Panc1 (cell line): Measurements from ENCODE around the gene TCTN1. TPM values are rescaled to one million over a fixed set of nuclear protein-coding genes. Genes with fewer than 3 reads are reported as not detected.

Experiments
- ATAC-seq: fragments of 200-7000 bp; cut with Tn5 transposase; 2 replicates; pipeline ENCODE4 v1.9.1; 2020; ENCODE audit warnings: mild to moderate bottlenecking, moderate library complexity
- BruUV-seq: library from RNA; stranded (reverse); fragments of 400-500 nt; replicated peaks from 2 replicates; lab custom pipeline; 2021; lab: Mats Ljungman, UMichigan
- CTCF ChIA-PET: fragments of 300-600 bp; sonication (Branson Sonifier 250); formaldehyde crosslinking; loops from one replicate; lab custom pipeline; 2022; ENCODE audit warnings: antibody characterized with exemption; lab: Charles Lee
- POLR2A ChIA-PET: fragments of 300-600 bp; sonication (Branson Sonifier 250); formaldehyde crosslinking; loops from one replicate; lab custom pipeline; 2022; ENCODE audit warnings: antibody characterized with exemption; lab: Charles Lee
- DNase-seq: peaks from one replicate; pipeline ENCODE4 v3.0.0-alpha.2; 2010; ENCODE audit warnings: low read depth, low spot score
- H3K27ac ChIP-seq: 2 replicates; pipeline ENCODE4 v1.5.1; 2011; ENCODE audit warnings: mild to moderate bottlenecking, low read length, inconsistent platforms
- H3K27me3 ChIP-seq: fragments of 200-500 bp; sonication (Bioruptor generic); 2 replicates; pipeline ENCODE4 v1.6.0; 2014; ENCODE audit warnings: low read length, inconsistent platforms; ENCODE audit not compliant: control insufficient read depth, insufficient read depth
- H3K36me3 ChIP-seq: fragments of 200-500 bp; sonication (Bioruptor generic); 2 replicates; pipeline ENCODE4 v1.5.1; 2014; ENCODE audit warnings: inconsistent platforms, mild to moderate bottlenecking, low read length, moderate library complexity; ENCODE audit not compliant: control insufficient read depth, insufficient read depth
- H3K4me1 ChIP-seq: 2 replicates; pipeline ENCODE4 v1.5.1; 2011; ENCODE audit warnings: inconsistent platforms, mild to moderate bottlenecking, low read length, moderate library complexity; ENCODE audit not compliant: control insufficient read depth, insufficient read depth
- H3K4me3 ChIP-seq, 2 experiments: 2 replicates each; pipeline ENCODE4 v1.5.1; 2011 to 2012; ENCODE audit warnings: low read depth in 2 of 2, low read length in 2 of 2, mild to moderate bottlenecking in 2 of 2, inconsistent platforms in 1 of 2, moderate library complexity in 1 of 2
- H3K9me3 ChIP-seq: fragments of 200-500 bp; sonication (Bioruptor generic); 2 replicates; pipeline ENCODE4 v1.5.1; 2014; ENCODE audit warnings: low read depth, mild to moderate bottlenecking, inconsistent platforms, low read length, moderate library complexity; ENCODE audit not compliant: control insufficient read depth, insufficient read depth
- POLR2AphosphoS5 ChIP-seq: IDR thresholded peaks from 2 replicates; pipeline ENCODE4 v1.6.1; 2012; ENCODE audit warnings: mild to moderate bottlenecking, low read depth, low read length, moderate library complexity
- SIN3A ChIP-seq: IDR thresholded peaks from 2 replicates; pipeline ENCODE4 v1.6.1; 2012; ENCODE audit warnings: low read depth, mild to moderate bottlenecking, low read length, moderate library complexity, borderline replicate concordance; ENCODE audit not compliant: insufficient read depth
- TCF7L2 ChIP-seq: IDR thresholded peaks from 2 replicates; pipeline ENCODE4 v1.6.1; 2011; ENCODE audit warnings: mild to moderate bottlenecking, low read depth, low read length, inconsistent platforms
- in situ Hi-C: cut with HindIII; loops from 2 replicates; pipeline ENCODE4 v1.10.0; 2016; ENCODE audit warnings: low sequenced_read_pairs, low pct_unique_long_range_greater_than_20kb
- intact Hi-C: fragments of 100-400 bp; cut with micrococcal nuclease; formaldehyde crosslinking; loops from one replicate; pipeline ENCODE4 v1.10.0; 2022; ENCODE audit not compliant: unreplicated experiment
- total RNA-seq: library from RNA; stranded (reverse); gene quantifications from one replicate; pipeline ENCODE4 v1.2.1, GENCODE V29; 2021; ENCODE audit not compliant: unreplicated experiment
- TF ChIP-seq, protein P1 (sequence below): fragments of 450-650 bp; IDR thresholded peaks from 2 replicates; pipeline ENCODE4 v1.5.1; 2017; ENCODE audit warnings: mild to moderate bottlenecking
- TF ChIP-seq, protein P2 (sequence below), 2 experiments: IDR thresholded peaks; 2 replicates each; pipeline ENCODE4 v1.6.1; 2011 to 2012; ENCODE audit warnings: low read depth in 2 of 2, control low read depth in 1 of 2, low read length in 1 of 2, mild to moderate bottlenecking in 1 of 2, moderate library complexity in 1 of 2; ENCODE audit not compliant: insufficient read depth in 1 of 2

Gene TCTN1
- total RNA-seq, 1 experiment from 2014 or later = 28.5 TPM

DNA sequence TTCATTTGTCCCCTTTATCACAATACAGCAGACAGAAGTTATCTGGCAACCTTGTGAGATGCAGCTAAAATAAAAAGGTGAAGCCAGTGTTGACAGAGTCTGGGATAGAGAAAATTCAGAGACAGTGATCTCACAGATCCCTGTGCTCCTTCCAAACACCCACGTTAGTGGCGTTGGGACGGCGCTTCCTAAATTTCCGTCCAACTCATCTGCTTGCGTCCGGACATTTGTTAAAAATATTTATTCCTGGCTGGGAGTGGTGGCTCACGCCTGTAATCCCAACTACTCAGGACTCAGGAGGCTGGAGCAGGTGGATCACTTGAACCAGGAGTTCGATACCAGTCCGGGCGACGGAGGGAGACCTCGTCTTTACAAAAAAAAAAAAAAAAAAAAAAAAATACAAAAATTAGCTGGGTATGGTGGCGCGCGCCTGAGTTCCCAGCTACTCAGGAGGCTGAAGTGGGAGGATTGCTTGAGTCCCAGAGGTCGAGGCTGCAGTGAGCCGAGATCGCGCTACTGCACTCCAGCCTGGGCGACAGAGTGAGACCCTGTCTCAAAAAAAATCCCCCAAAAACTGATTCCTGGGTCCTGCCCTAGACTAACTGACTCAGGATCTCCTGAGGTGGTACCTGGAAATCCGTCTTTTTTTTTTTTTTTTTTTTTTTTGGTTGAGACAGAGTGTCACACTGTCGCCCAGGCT lies 708 bp upstream of the TCTN1 start:
- intact Hi-C loops = loop anchor here (10.0 kb wide), 1 partner anchor 82 kb away; no protein-coding TSS in a partner anchor
- no TSS peak for BruUV-seq

DNA sequence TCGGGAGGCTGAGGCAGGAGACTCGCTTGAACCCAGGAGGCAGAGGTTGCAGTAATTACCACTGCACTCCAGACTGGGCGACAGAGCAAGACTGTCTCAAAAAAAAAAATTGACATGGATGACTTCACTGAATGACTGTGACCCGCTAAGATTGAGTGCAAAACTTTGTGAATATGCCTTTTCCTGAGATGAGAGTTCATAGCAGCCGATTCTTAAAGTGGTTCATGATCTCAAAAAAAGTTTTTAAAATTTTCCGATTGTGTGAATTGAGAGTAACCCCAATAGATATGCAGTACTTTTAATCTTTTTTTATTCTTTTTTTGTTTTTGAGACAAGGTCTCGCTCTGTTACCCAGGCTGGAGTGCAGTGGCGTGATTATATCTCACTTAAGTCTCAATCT lies 1.2 kb downstream of the TCTN1 start:
- H3K27ac ChIP-seq = no peak overlapping the region
- no peak for TF ChIP-seq POLR2AphosphoS5
- intact Hi-C loops = loop anchor here (10.0 kb wide), 1 partner anchor 80 kb away; no protein-coding TSS in a partner anchor
- DNase-seq = no peak
- no peaks in the 10 kb centered on the region for H3K27me3 ChIP-seq
- no peaks in the 10 kb centered on the region for H3K9me3 ChIP-seq
- in situ Hi-C loops = no loop called here
- POLR2A ChIA-PET = no interaction called here
- H3K4me3 ChIP-seq = no peak overlapping the region
- 0 out of 2 replicates have a peak, but pooled peaks cover 3% of the 10 kb centered on the region for H3K4me1 ChIP-seq
- CTCF ChIA-PET = no interaction called here
- H3K36me3 ChIP-seq = no peaks in the 10 kb centered on the region
- no TSS peak for BruUV-seq
- no peak for ATAC-seq

More for the DNA sequence above, 708 bp upstream of the TCTN1 start:
- peak overlapping the region; percentile 66 to 81 for H3K4me3 ChIP-seq
- CTCF ChIA-PET = no interaction called here
- in situ Hi-C loops = no loop called here
- ATAC-seq (no peak), DNase-seq (no peak)
- H3K27me3 ChIP-seq = no peaks in the 10 kb centered on the region
- no peaks in the 10 kb centered on the region for H3K36me3 ChIP-seq
- 0 out of 2 replicates have a peak, but pooled peaks cover 3% of the 10 kb centered on the region for H3K4me1 ChIP-seq
- H3K27ac ChIP-seq = peak overlapping the region; percentile 78
- POLR2A ChIA-PET = interaction anchor here (0.6 to 1.0 kb wide), 4 partner anchors 12 to 141 kb away, joined by 3 to 7 read pairs (median 3); no protein-coding TSS in a partner anchor
- H3K9me3 ChIP-seq = no peaks in the 10 kb centered on the region
- TF ChIP-seq TCF7L2 = no peak
- TF ChIP-seq, protein P1, sequence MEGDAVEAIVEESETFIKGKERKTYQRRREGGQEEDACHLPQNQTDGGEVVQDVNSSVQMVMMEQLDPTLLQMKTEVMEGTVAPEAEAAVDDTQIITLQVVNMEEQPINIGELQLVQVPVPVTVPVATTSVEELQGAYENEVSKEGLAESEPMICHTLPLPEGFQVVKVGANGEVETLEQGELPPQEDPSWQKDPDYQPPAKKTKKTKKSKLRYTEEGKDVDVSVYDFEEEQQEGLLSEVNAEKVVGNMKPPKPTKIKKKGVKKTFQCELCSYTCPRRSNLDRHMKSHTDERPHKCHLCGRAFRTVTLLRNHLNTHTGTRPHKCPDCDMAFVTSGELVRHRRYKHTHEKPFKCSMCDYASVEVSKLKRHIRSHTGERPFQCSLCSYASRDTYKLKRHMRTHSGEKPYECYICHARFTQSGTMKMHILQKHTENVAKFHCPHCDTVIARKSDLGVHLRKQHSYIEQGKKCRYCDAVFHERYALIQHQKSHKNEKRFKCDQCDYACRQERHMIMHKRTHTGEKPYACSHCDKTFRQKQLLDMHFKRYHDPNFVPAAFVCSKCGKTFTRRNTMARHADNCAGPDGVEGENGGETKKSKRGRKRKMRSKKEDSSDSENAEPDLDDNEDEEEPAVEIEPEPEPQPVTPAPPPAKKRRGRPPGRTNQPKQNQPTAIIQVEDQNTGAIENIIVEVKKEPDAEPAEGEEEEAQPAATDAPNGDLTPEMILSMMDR = no peak

DNA sequence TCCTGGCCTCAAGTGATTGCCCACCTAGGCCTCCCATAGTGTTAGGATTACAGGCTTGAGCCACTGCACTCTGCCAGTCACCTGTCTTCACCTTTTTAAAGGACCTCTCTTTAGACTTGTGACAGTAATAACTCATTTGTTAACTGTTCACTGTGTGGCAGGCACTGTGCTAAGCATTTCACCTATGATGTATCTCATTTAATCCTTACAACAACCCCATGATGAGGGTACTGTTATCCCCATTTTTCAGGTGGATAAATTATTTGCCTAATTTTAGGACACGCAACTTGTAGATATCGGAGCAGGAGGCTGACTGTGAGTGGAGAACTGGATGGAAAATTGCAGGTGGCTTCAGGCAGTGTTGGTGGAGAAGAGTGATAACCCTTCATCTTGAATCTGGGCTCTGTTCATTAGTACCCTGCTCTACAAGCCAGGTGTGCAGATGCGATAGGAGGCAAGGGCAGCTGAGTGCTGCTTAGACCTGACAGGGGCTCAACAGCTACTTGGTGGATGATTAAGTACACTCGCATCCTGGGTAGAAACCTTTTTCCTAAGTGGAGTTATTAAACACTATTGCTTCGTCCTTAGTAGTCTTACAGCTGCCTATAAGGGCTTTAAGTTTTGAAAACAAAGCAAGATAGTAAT lies 2.7 kb downstream of the TCTN1 start:
- no peak for ATAC-seq
- no peak for TF ChIP-seq SIN3A
- TF ChIP-seq, protein P2, sequence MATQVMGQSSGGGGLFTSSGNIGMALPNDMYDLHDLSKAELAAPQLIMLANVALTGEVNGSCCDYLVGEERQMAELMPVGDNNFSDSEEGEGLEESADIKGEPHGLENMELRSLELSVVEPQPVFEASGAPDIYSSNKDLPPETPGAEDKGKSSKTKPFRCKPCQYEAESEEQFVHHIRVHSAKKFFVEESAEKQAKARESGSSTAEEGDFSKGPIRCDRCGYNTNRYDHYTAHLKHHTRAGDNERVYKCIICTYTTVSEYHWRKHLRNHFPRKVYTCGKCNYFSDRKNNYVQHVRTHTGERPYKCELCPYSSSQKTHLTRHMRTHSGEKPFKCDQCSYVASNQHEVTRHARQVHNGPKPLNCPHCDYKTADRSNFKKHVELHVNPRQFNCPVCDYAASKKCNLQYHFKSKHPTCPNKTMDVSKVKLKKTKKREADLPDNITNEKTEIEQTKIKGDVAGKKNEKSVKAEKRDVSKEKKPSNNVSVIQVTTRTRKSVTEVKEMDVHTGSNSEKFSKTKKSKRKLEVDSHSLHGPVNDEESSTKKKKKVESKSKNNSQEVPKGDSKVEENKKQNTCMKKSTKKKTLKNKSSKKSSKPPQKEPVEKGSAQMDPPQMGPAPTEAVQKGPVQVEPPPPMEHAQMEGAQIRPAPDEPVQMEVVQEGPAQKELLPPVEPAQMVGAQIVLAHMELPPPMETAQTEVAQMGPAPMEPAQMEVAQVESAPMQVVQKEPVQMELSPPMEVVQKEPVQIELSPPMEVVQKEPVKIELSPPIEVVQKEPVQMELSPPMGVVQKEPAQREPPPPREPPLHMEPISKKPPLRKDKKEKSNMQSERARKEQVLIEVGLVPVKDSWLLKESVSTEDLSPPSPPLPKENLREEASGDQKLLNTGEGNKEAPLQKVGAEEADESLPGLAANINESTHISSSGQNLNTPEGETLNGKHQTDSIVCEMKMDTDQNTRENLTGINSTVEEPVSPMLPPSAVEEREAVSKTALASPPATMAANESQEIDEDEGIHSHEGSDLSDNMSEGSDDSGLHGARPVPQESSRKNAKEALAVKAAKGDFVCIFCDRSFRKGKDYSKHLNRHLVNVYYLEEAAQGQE (IDR thresholded peaks at IDR 0.05; ENCODE audit: insufficient read depth in 1 of 2, low read depth in 2 of 2, low read length in 1 of 2) = no peak
- TF ChIP-seq, protein P1 = no peak
- no peak for TF ChIP-seq TCF7L2
- no peak for TF ChIP-seq POLR2AphosphoS5
- 0 out of 2 replicates have a peak, but pooled peaks cover 3% of the 10 kb centered on the region for H3K4me1 ChIP-seq
- H3K27ac ChIP-seq = no peak overlapping the region
- H3K4me3 ChIP-seq = no peak overlapping the region
- no peaks in the 10 kb centered on the region for H3K9me3 ChIP-seq
- BruUV-seq = no TSS peak
- in situ Hi-C loops = no loop called here
- CTCF ChIA-PET = no interaction called here
- no peaks in the 10 kb centered on the region for H3K27me3 ChIP-seq
- H3K36me3 ChIP-seq = no peaks in the 10 kb centered on the region
- POLR2A ChIA-PET = interaction anchor here (0.7 kb wide), 1 partner anchor 121 kb away, joined by 3 read pairs; no protein-coding TSS in a partner anchor
- intact Hi-C loops = loop anchor here (10.0 kb wide), 1 partner anchor 78 kb away; no protein-coding TSS in a partner anchor
- DNase-seq = no peak
